Heart left ventricle (tissue), 16 donors: ENCODE measurements around the gene MARS1. TPM values are rescaled to one million over a fixed set of nuclear protein-coding genes. Genes with fewer than 3 reads are reported as not detected.
"Not testable (repeated sequence)": the region's sequence is repeated elsewhere in the genome, so short reads cannot be mapped to it uniquely, and the experiment has no call there.

Experiments
- ATAC-seq, 4 donors: fragments of 200-7000 bp; cut with Tn5 transposase; one replicate each; pipeline ENCODE4 v1.9.1; 2020 to 2022; ENCODE audit warnings: moderate library complexity in 4 of 4, mild to moderate bottlenecking in 3 of 4, moderate number of reproducible peaks in 1 of 4
- DNase-seq, 5 donors: peaks; one replicate each; pipeline ENCODE4 v3.0.0-alpha.2; 2020
- H3K27ac ChIP-seq, 12 donors: fragments of 200-600 bp; sonication (generic) in 4 of 12; one replicate each; pipeline versions ENCODE4 v1.5.0 to v1.8.0; 2016 to 2022; ENCODE audit warnings: mild to moderate bottlenecking in 2 of 12
- H3K27me3 ChIP-seq, 9 donors: fragments of 200-600 bp; sonication (generic) in 2 of 9; one replicate each; pipeline versions ENCODE4 v1.5.1 to v1.8.0; 2016 to 2022; ENCODE audit warnings: mild to moderate bottlenecking in 3 of 9
- H3K36me3 ChIP-seq, 9 donors: fragments of 200-600 bp; sonication (generic) in 2 of 9; one replicate each; pipeline versions ENCODE4 v1.5.0 to v1.8.0; 2018 to 2022; ENCODE audit warnings: mild to moderate bottlenecking in 2 of 9
- H3K4me1 ChIP-seq, 12 donors: fragments of 200-600 bp; sonication (generic) in 4 of 12; one replicate each; pipeline versions ENCODE4 v1.5.0 to v1.8.0; 2016 to 2022; ENCODE audit warnings: mild to moderate bottlenecking in 3 of 12
- H3K4me3 ChIP-seq, 12 donors: fragments of 200-600 bp; sonication (generic) in 4 of 12; one replicate each; pipeline versions ENCODE4 v1.5.0 to v1.8.0; 2017 to 2022; ENCODE audit warnings: mild to moderate bottlenecking in 9 of 12, moderate library complexity in 4 of 12
- H3K9me3 ChIP-seq, 12 donors: fragments of 200-600 bp; sonication (generic) in 4 of 12; one replicate each; pipeline versions ENCODE4 v1.5.0 to v1.8.0; 2016 to 2022; ENCODE audit warnings: mild to moderate bottlenecking in 1 of 12
- CTCF ChIP-seq, 12 donors: fragments of 200-600 bp; sonication (generic) in 4 of 12; IDR thresholded peaks; one replicate each; pipeline versions ENCODE4 v1.5.0 to v1.8.0; 2018 to 2022; ENCODE audit warnings: antibody characterized with exemption in 12 of 12, mild to moderate bottlenecking in 5 of 12
- POLR2A ChIP-seq, 2 donors: fragments of 450-650 bp; IDR thresholded peaks; one replicate each; pipeline ENCODE4 v1.6.1; 2017; ENCODE audit warnings: antibody characterized with exemption in 2 of 2, mild to moderate bottlenecking in 2 of 2, moderate library complexity in 2 of 2
- WGBS, 4 donors: extraction: QIAGEN DNeasy Blood & Tissue Kit in 2 of 4; methylation state at CpG; one replicate each; pipeline versions ENCODE4 v1.1.5 to v1.1.7; 2013 to 2018; 5-methylcytosine and 5-hydroxymethylcytosine counted together
- intact Hi-C, 10 donors: fragments of 100-400 bp; cut with DNase I; formaldehyde crosslinking; loops; one replicate each; pipeline versions ENCODE4 v1.11.1 to v1.14.2; 2022
- polyA plus RNA-seq, 2 donors: library from polyadenylated mRNA; stranded (reverse); fragments of 200-250 nt; gene quantifications; one replicate each; pipeline ENCODE4 v1.2.3, GENCODE V29; 2013
- total RNA-seq, 9 donors: library from RNA; depleted of rRNA in 2 of 9; stranded (reverse); fragments of >200 nt in 2 of 9; fragmentation: NEBNext Ultra II Directional in 3 of 9; extraction: Animal tissue kit (Norgen Biotek cat#: 25700) in 3 of 9; gene quantifications; one replicate each; pipeline versions ENCODE4 v1.1.0 to v1.2.4, GENCODE V29; 2016 to 2023
- donor health status: ischemic (EF 13 %, LVEDD 7.1; RV severe dilation, severe dysfunction).
- donor health status: healthy with polysubstance abuse.
- donor health status: DM: no; HTN: yes; CAD: no.
- donor health status: DM: no; HTN: no; CAD: no.
- donor health status: ischemic (EF 25% LVEDD 6.9; RV normal size, moderate dysfunction).
- donor health status: ischemic (EF 25% LVEDD 5.7; RV mildly dilated, moderate dysfunction).
- donor health status: healthy.
- donor health status: DM: yes; HTN: yes; CAD: no.
- donor health status: ischemic (EF 35%, LVEDD 5.7; RV mildly dilated, moderate dysfunction).
- donor health status: nonischemic (EF 11% LVEDD 7.7; RV severe dilation, severe dysfunction).
- donor health status: DM: yes; HTN: yes; CAD: no.
- donor health status: PGD.
- donor health status: ischemic (EF 29% LVEDD 5.4; RV normal size, mild dysfunction).
- donor health status: nonischemic (EF 23%, LVEDD 6.1; RV moderate dilation, normal function).

Gene MARS1
- total and polyA plus RNA-seq, 11 donors, result 36.8 to 109 (median 74.9) TPM

GRCh38 chr12:57498132-57498502 is 10.2 kb downstream of the MARS1 start:
- DNase-seq (no peak), ATAC-seq (peak in 1 of 4 donors; percentile 9)
- Histone ChIP-seq H3K9me3 (no peaks in the 10 kb centered on the region), H3K27me3 (no peaks in the 10 kb centered on the region), H3K4me3 (no peak overlapping the region), H3K27ac (no peak overlapping the region), H3K36me3 (peaks cover 0 to 83% (median 73%) of the 10 kb centered on the region in 9 donors), H3K4me1 (no peaks in the 10 kb centered on the region)
- 85 to 89% (median 86%) methylated on average over 9 of the region's 9 CpGs for WGBS, 4 donors
- TF ChIP-seq POLR2A (IDR thresholded peaks at IDR 0.05), result no peak
- TF ChIP-seq CTCF (IDR thresholded peaks at IDR 0.05), result no peak
- intact Hi-C loops, result no loop called here

- H3K4me3 ChIP-seq, result no peak overlapping the region
- 94 to 98% (median 96%) methylated on average over 4 of the region's 4 CpGs for WGBS, 4 donors
- H3K9me3 ChIP-seq, result no peaks in the 10 kb centered on the region
- ATAC-seq (no peak), DNase-seq (no peak)
- H3K36me3 ChIP-seq, result peaks cover 0 to 88% (median 78%) of the 10 kb centered on the region in 9 donors
- no peak for TF ChIP-seq POLR2A (IDR thresholded peaks at IDR 0.05)
- TF ChIP-seq CTCF (IDR thresholded peaks at IDR 0.05), result no peak
- intact Hi-C loops, result no loop called here
- H3K4me1 ChIP-seq, result no peaks in the 10 kb centered on the region
- no peaks in the 10 kb centered on the region for H3K27me3 ChIP-seq
- H3K27ac ChIP-seq, result no peak overlapping the region
Observed at GRCh38 chr12:57498571-57498970, 10.7 kb downstream of the MARS1 start.

- Histone ChIP-seq H3K4me3 (no peak overlapping the region), H3K9me3 (no peaks in the 10 kb centered on the region), H3K4me1 (no peaks in the 10 kb centered on the region), H3K27ac (no peak overlapping the region), H3K36me3 (peaks cover 0 to 98% (median 88%) of the 10 kb centered on the region in 9 donors), H3K27me3 (no peaks in the 10 kb centered on the region)
- ATAC-seq, result no peak
- no peak for DNase-seq
- intact Hi-C loops, result no loop called here
- 92 to 96% (median 96%) methylated on average over 11 of the region's 11 CpGs for WGBS, 4 donors
- no peak for TF ChIP-seq CTCF (IDR thresholded peaks at IDR 0.05)
- no peak for TF ChIP-seq POLR2A (IDR thresholded peaks at IDR 0.05)
Observed at GRCh38 chr12:57500213-57500612, 12.3 kb downstream of the MARS1 start.

- ATAC-seq, H3K4me3 ChIP-seq, intact Hi-C loops, DNase-seq, H3K4me1 ChIP-seq, H3K9me3 ChIP-seq, H3K27ac ChIP-seq, H3K27me3 ChIP-seq: not testable (repeated sequence)
- peaks cover 2 to 93% (median 89%) of the 10 kb centered on the region in 9 donors for H3K36me3 ChIP-seq
- 95 to 98% (median 96%) methylated on average over 22 of the region's 22 CpGs for WGBS, 4 donors
Observed at GRCh38 chr12:57502311-57502969, 14.6 kb downstream of the MARS1 start.

GRCh38 chr12:57506541-57506940 is 18.7 kb downstream of the MARS1 start:
- H3K27me3 ChIP-seq, H3K9me3 ChIP-seq, H3K27ac ChIP-seq, H3K4me3 ChIP-seq, DNase-seq, intact Hi-C loops, ATAC-seq, H3K4me1 ChIP-seq: not testable (repeated sequence)
- H3K36me3 ChIP-seq, result peaks cover 2 to 81% (median 77%) of the 10 kb centered on the region in 9 donors
- WGBS, 4 donors, result 76 to 97% (median 95%) methylated on average over 4 of the region's 4 CpGs

GRCh38 chr12:57507796-57508195 is 19.9 kb downstream of the MARS1 start:
- peaks cover 4 to 81% (median 77%) of the 10 kb centered on the region in 9 donors for H3K36me3 ChIP-seq
- H3K9me3 ChIP-seq, intact Hi-C loops, ATAC-seq, H3K4me3 ChIP-seq, H3K4me1 ChIP-seq, H3K27me3 ChIP-seq, H3K27ac ChIP-seq, DNase-seq: not testable (repeated sequence)
- 96 to 100% (median 99%) methylated on average over 1 to 26 of the region's 28 CpGs for WGBS, 4 donors
